OCI-LY7 (cell line): ENCODE measurements around the gene SLC16A14.

Experiments used
- EZH2phosphoT487 ChIP-seq: fragments of 200-600 bp; sonication (generic); IDR thresholded peaks from 2 replicates; pipeline ENCODE4 v1.6.1; 2018; ENCODE audit warnings: low read depth, borderline replicate concordance, mild to moderate bottlenecking, mixed run types, antibody characterized with exemption, low read length, moderate library complexity, mixed read lengths
- TF ChIP-seq, protein P1 (sequence below): fragments of 200-600 bp; sonication (generic); conservative IDR thresholded peaks from 2 replicates; pipeline ENCODE4 v1.5.1; 2014; ENCODE audit warnings: mild to moderate bottlenecking, antibody characterized with exemption, low read length, moderate library complexity, mixed read lengths

DNA sequence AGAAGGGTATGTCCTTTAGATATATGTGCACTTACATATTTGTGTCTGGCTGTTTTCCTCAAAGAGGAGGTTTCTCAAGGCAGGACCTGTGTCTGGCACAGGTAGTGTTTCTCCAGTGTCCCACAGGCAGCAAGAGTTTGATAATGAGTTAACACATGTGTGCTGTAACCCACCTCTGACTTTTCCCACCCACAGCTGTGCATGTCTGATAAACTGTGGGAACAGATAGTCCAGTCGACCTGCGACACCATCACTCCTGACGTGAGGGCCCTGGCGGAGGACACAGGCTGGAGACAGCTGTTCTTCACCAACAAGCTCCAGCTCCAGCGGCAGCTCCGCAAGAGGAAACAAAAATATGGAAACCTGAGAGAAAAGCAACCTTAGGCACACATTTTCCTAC is 58.2 kb downstream of the SLC16A14 start:
- TF ChIP-seq, protein P1, sequence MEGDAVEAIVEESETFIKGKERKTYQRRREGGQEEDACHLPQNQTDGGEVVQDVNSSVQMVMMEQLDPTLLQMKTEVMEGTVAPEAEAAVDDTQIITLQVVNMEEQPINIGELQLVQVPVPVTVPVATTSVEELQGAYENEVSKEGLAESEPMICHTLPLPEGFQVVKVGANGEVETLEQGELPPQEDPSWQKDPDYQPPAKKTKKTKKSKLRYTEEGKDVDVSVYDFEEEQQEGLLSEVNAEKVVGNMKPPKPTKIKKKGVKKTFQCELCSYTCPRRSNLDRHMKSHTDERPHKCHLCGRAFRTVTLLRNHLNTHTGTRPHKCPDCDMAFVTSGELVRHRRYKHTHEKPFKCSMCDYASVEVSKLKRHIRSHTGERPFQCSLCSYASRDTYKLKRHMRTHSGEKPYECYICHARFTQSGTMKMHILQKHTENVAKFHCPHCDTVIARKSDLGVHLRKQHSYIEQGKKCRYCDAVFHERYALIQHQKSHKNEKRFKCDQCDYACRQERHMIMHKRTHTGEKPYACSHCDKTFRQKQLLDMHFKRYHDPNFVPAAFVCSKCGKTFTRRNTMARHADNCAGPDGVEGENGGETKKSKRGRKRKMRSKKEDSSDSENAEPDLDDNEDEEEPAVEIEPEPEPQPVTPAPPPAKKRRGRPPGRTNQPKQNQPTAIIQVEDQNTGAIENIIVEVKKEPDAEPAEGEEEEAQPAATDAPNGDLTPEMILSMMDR: no peak
- TF ChIP-seq EZH2phosphoT487: no peak
